Activated CD4-positive, alpha-beta memory T cell treated with anti-CD3 and anti-CD28 coated beads for 36 hours (primary cell): ENCODE measurements around the gene COL8A2. TPM values are rescaled to one million over a fixed set of nuclear protein-coding genes. Genes with fewer than 3 reads are reported as not detected.

Source experiments
- CTCF ChIA-PET: fragments of 350-600 bp; sonication (Branson Sonifier 250); formaldehyde crosslinking; loops from one replicate; lab custom pipeline; 2021; ENCODE audit warnings: antibody characterized with exemption, inconsistent platforms; lab: Charles Lee
- POLR2A ChIA-PET: fragments of 350-600 bp; sonication (Branson Sonifier 250); formaldehyde crosslinking; loops from one replicate; lab custom pipeline; 2021; ENCODE audit warnings: antibody characterized with exemption; lab: Charles Lee
- DNase-seq: peaks from one replicate; pipeline ENCODE4 v3.0.0-alpha.2; 2020
- H3K27ac Mint-ChIP-seq: one replicate; pipeline ENCODE4 v1.8.0; 2021; ENCODE audit warnings: mixed read lengths
- H3K27me3 Mint-ChIP-seq: one replicate; pipeline ENCODE4 v1.8.0; 2021; ENCODE audit warnings: mixed read lengths
- H3K36me3 Mint-ChIP-seq: one replicate; pipeline ENCODE4 v1.8.0; 2021; ENCODE audit warnings: mixed read lengths
- H3K4me1 Mint-ChIP-seq: one replicate; pipeline ENCODE4 v1.8.0; 2021; ENCODE audit warnings: low read depth, mixed read lengths
- H3K4me3 Mint-ChIP-seq: one replicate; pipeline ENCODE4 v1.8.0; 2021; ENCODE audit warnings: mild to moderate bottlenecking, mixed read lengths
- H3K9me3 Mint-ChIP-seq: one replicate; pipeline ENCODE4 v1.8.0; 2021; ENCODE audit warnings: mixed read lengths
- intact Hi-C: fragments of 100-400 bp; cut with micrococcal nuclease; formaldehyde crosslinking; loops from one replicate; pipeline ENCODE4 v1.15.1; 2023
- total RNA-seq, 2 experiments: library from RNA; stranded (reverse); gene quantifications; one replicate each; pipeline ENCODE4 v1.2.3, GENCODE V29; 2021

Gene COL8A2
- total RNA-seq, 2 experiments from 2014 or later = not detected

DNA sequence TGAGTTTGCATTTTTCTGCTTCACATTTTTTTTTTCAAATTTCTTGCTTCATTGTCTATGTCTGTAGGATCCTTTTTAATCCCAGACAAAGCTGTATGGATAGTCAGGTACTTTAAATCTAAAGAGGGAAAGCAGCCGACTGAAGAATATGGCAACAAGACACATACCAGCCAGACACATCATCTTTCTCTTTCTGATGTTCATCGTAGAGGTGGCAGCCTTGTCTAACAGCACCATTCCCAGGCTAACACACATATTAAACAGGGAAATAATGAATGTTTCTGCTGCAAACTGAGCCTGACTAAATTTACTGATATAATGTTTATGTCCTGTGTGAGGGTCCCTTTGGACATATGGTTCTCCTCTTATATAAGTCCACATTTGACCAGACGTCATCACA, 44.8 kb downstream of the COL8A2 start:
- H3K9me3 Mint-ChIP-seq = no peaks in the 10 kb centered on the region
- intact Hi-C loops = no loop called here
- DNase-seq = no peak
- ChIA-PET POLR2A (no interaction called here), CTCF (no interaction called here)
- no peak overlapping the region for H3K4me3 Mint-ChIP-seq
- H3K27me3 Mint-ChIP-seq = peaks cover 19% of the 10 kb centered on the region
- no peaks in the 10 kb centered on the region for H3K36me3 Mint-ChIP-seq
- H3K4me1 Mint-ChIP-seq = peaks cover 3% of the 10 kb centered on the region
- no peak overlapping the region for H3K27ac Mint-ChIP-seq

DNA sequence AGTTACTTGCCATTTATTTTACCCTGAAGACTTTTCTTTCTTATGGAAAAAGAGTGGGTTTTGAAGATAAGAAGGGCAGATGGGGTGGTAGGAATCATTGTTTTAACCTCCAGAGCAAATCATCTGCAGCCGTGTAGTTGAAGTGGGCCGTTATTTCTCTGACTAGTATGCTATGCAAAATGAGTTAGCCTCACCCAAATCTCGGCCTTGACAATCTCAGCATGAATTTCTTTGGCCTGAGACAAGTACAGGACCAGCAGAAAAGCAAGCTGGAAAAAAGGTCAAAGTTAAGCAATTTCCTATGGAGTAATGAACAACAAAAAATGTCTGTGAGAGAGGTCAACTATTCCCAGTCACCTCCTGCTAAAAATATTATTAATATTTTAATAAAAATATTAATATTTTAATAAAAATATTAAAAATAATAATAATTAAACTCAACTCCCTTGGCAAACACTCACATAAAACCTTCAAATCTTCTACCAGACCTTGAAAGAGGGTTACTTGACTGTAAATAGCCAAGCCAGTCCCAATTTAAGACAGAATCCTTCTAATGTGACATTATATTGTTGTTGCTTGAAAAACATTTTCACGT, 47.9 kb downstream of the COL8A2 start:
- POLR2A ChIA-PET = interaction anchor here (0.5 kb wide), 1 partner anchor 146 kb away, joined by 3 read pairs; the partner anchor contains the start of gene AGO3
- DNase-seq = no peak
- H3K27ac Mint-ChIP-seq = no peak overlapping the region
- intact Hi-C loops = no loop called here
- no peaks in the 10 kb centered on the region for H3K36me3 Mint-ChIP-seq
- H3K27me3 Mint-ChIP-seq = peaks cover 2% of the 10 kb centered on the region
- no peaks in the 10 kb centered on the region for H3K4me1 Mint-ChIP-seq
- CTCF ChIA-PET = no interaction called here
- no peak overlapping the region for H3K4me3 Mint-ChIP-seq
- no peaks in the 10 kb centered on the region for H3K9me3 Mint-ChIP-seq

- no peak overlapping the region for H3K27ac Mint-ChIP-seq
- H3K4me3 Mint-ChIP-seq = no peak overlapping the region
- H3K4me1 Mint-ChIP-seq = no peaks in the 10 kb centered on the region
- ChIA-PET CTCF (no interaction called here), POLR2A (no interaction called here)
- H3K36me3 Mint-ChIP-seq = no peaks in the 10 kb centered on the region
- no peaks in the 10 kb centered on the region for H3K9me3 Mint-ChIP-seq
- no peaks in the 10 kb centered on the region for H3K27me3 Mint-ChIP-seq
- intact Hi-C loops = no loop called here
- DNase-seq = no peak
Observed at GRCh38 chr1:36070349-36070748, 54.7 kb downstream of the COL8A2 start.

DNA sequence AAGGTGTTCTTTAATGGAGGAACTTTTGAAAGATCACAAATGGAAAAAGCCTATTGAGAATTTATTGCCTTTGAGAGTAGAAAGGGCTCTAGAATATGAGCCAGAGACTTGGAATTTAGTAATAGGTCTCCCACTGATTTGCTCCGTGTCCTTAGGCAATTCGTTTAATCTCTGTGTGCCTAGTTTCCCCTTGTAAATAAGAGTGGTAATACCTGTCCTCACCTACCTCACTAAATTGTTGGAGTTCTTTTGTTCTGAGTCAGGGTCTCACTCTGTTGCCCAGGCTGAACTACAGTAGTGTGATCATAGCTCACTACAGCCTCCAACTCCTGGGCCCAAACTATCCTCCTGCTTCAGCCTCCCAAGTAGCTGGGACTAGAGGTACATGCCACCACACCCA, 56.2 kb downstream of the COL8A2 start:
- intact Hi-C loops = no loop called here
- no peaks in the 10 kb centered on the region for H3K27me3 Mint-ChIP-seq
- H3K27ac Mint-ChIP-seq = no peak overlapping the region
- no peaks in the 10 kb centered on the region for H3K4me1 Mint-ChIP-seq
- no peak for DNase-seq
- no peaks in the 10 kb centered on the region for H3K9me3 Mint-ChIP-seq
- H3K4me3 Mint-ChIP-seq = no peak overlapping the region
- POLR2A ChIA-PET = no interaction called here
- CTCF ChIA-PET = no interaction called here
- no peaks in the 10 kb centered on the region for H3K36me3 Mint-ChIP-seq

- Mint-ChIP-seq H3K27me3 (no peaks in the 10 kb centered on the region), H3K36me3 (no peaks in the 10 kb centered on the region), H3K9me3 (no peaks in the 10 kb centered on the region), H3K27ac (no peak overlapping the region), H3K4me3 (no peak overlapping the region), H3K4me1 (no peaks in the 10 kb centered on the region)
- DNase-seq = no peak
- CTCF ChIA-PET = no interaction called here
- POLR2A ChIA-PET = no interaction called here
- intact Hi-C loops = no loop called here
Observed at GRCh38 chr1:36067871-36068270, 57.2 kb downstream of the COL8A2 start.

GRCh38 chr1:36062315-36062714, 62.7 kb downstream of the COL8A2 start:
- no peak overlapping the region for H3K4me3 Mint-ChIP-seq
- DNase-seq = no peak
- intact Hi-C loops = no loop called here
- ChIA-PET CTCF (no interaction called here), POLR2A (no interaction called here)
- no peaks in the 10 kb centered on the region for H3K27me3 Mint-ChIP-seq
- H3K36me3 Mint-ChIP-seq = no peaks in the 10 kb centered on the region
- H3K9me3 Mint-ChIP-seq = no peaks in the 10 kb centered on the region
- no peaks in the 10 kb centered on the region for H3K4me1 Mint-ChIP-seq
- no peak overlapping the region for H3K27ac Mint-ChIP-seq

GRCh38 chr1:36055706-36056105, 69.3 kb downstream of the COL8A2 start:
- no peaks in the 10 kb centered on the region for H3K9me3 Mint-ChIP-seq
- H3K27ac Mint-ChIP-seq = no peak overlapping the region
- intact Hi-C loops = no loop called here
- peaks cover 6% of the 10 kb centered on the region for H3K36me3 Mint-ChIP-seq
- H3K27me3 Mint-ChIP-seq = no peaks in the 10 kb centered on the region
- POLR2A ChIA-PET = no interaction called here
- no peaks in the 10 kb centered on the region for H3K4me1 Mint-ChIP-seq
- CTCF ChIA-PET = no interaction called here
- no peak overlapping the region for H3K4me3 Mint-ChIP-seq
- DNase-seq = no peak

- H3K36me3 Mint-ChIP-seq = peaks cover 9% of the 10 kb centered on the region
- H3K4me1 Mint-ChIP-seq = no peaks in the 10 kb centered on the region
- no peaks in the 10 kb centered on the region for H3K9me3 Mint-ChIP-seq
- intact Hi-C loops = no loop called here
- no peak for DNase-seq
- H3K27ac Mint-ChIP-seq = no peak overlapping the region
- no peak overlapping the region for H3K4me3 Mint-ChIP-seq
- POLR2A ChIA-PET = no interaction called here
- H3K27me3 Mint-ChIP-seq = no peaks in the 10 kb centered on the region
- CTCF ChIA-PET = interaction anchor here (0.6 kb wide), 1 partner anchor 1270 kb away, joined by 3 read pairs; no protein-coding TSS in a partner anchor
Observed at GRCh38 chr1:36053978-36054377, 71.0 kb downstream of the COL8A2 start.

DNA sequence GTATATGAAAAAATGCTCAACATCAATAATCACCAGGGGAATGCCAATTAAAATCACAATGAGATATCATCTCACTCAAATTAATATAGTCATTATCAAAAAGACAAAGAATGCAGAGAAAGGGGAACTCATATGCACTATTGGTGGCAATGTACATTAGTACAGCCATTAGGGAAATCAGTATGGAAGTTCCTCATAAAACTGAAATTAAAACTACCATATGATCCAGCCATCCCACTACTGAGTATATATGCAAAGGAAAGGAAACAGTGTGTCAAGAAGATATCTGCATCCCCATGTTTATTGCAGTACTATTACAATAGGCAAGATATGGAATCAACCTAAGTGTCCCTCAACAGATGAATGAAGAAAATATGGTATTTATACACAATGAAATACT, 73.2 kb downstream of the COL8A2 start:
- H3K27ac Mint-ChIP-seq = no peak overlapping the region
- POLR2A ChIA-PET = no interaction called here

More for the DNA sequence above, 73.2 kb downstream of the COL8A2 start:
- H3K4me3 Mint-ChIP-seq = no peak overlapping the region
- DNase-seq = no peak
- H3K36me3 Mint-ChIP-seq = peaks cover 24% of the 10 kb centered on the region
- intact Hi-C loops = no loop called here
- H3K4me1 Mint-ChIP-seq = no peaks in the 10 kb centered on the region
- CTCF ChIA-PET = no interaction called here
- peaks cover 3% of the 10 kb centered on the region for H3K9me3 Mint-ChIP-seq
- no peaks in the 10 kb centered on the region for H3K27me3 Mint-ChIP-seq

Other genes starting within 250 kb of the COL8A2 start
- 10 to 100 TPM; 28.8 TPM for gene AGO1, start 242.0 kb downstream of the COL8A2 start, total RNA-seq
- 10 to 100 TPM; 23.1 to 25.3 TPM for gene AGO3, start 194.1 kb downstream of the COL8A2 start, total RNA-seq
- not detected for gene TEKT2, start 41.1 kb downstream of the COL8A2 start, total RNA-seq
- gene ADPRS, start 36.3 kb downstream of the COL8A2 start, total RNA-seq = 10 to 100 TPM; 33.3 TPM
- gene TRAPPC3, start 24.3 kb upstream of the COL8A2 start, total RNA-seq = 10 to 100 TPM; 56.7 to 56.8 TPM
- gene MAP7D1, start 30.9 kb upstream of the COL8A2 start, total RNA-seq = 100 to 1,000 TPM; 138 to 143 TPM
- 100 to 1,000 TPM; 135 to 138 TPM for gene THRAP3, start 99.2 kb upstream of the COL8A2 start, total RNA-seq
- 10 to 100 TPM; 16.9 to 18.1 TPM for gene SH3D21, start 181.1 kb upstream of the COL8A2 start, total RNA-seq
- 10 to 100 TPM; 11.6 to 12.8 TPM for gene EVA1B, start 198.4 kb upstream of the COL8A2 start, total RNA-seq